SK-MEL-5 (cell line): ENCODE data around the gene C14orf39. TPM values are rescaled to one million over a fixed set of nuclear protein-coding genes. Genes with fewer than 3 reads are reported as not detected.
A peak's percentile ranks its signal among the peaks of the same experiment; 100 is the strongest.
"Not testable (repeated sequence)": the region's sequence is repeated elsewhere in the genome, so short reads cannot be mapped to it uniquely, and the experiment has no call there.

ENCODE experiments used
- DNase-seq: peaks from one replicate; pipeline ENCODE4 v3.0.0-alpha.2; 2016; ENCODE audit warnings: low read depth, low spot score
- in situ Hi-C: cut with HindIII; loops from 2 replicates; pipeline ENCODE4 v1.10.0; 2016; ENCODE audit warnings: low sequenced_read_pairs, high pct_unique_total_duplicates, low pct_unique_long_range_greater_than_20kb
- total RNA-seq: library from RNA; depleted of rRNA; stranded (reverse); fragments of >200 nt; shearing (Covaris generic); gene quantifications from 2 replicates; pipeline ENCODE4 v1.2.3, GENCODE V29; 2014; rRNA removed

Gene C14orf39
- total RNA-seq, 1 experiment from 2014 or later: not detected

GRCh38 chr14:60506010-60506409 lies 20.1 kb upstream of the C14orf39 start:
- in situ Hi-C loops: no loop called here
- no peak for DNase-seq

- DNase-seq: no peak
- in situ Hi-C loops: no loop called here
Measured at GRCh38 chr14:60505448-60505847, 19.6 kb upstream of the C14orf39 start.

DNA sequence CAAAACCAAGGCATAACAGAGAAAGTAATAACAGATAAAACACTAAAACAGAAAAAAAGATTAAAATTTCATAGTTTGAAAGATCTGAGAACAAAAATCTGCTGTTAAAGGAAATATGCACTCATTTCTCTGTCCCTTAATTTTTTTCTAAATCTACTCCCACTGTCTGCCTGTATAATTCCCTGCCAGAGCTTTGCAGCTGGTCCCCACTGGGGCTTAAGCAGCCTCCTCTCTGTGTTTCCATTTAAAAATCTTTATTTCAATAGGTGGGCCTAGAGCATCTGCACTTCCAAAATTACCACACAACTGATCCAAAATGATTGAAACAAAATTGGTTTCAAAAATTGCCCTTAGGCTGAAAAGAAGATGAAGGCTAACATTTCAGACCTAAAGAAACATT lies 16.7 kb upstream of the C14orf39 start:
- in situ Hi-C loops: no loop called here
- no peak for DNase-seq

GRCh38 chr14:60495946-60496345 lies 10.1 kb upstream of the C14orf39 start:
- in situ Hi-C loops: no loop called here
- no peak for DNase-seq

DNA sequence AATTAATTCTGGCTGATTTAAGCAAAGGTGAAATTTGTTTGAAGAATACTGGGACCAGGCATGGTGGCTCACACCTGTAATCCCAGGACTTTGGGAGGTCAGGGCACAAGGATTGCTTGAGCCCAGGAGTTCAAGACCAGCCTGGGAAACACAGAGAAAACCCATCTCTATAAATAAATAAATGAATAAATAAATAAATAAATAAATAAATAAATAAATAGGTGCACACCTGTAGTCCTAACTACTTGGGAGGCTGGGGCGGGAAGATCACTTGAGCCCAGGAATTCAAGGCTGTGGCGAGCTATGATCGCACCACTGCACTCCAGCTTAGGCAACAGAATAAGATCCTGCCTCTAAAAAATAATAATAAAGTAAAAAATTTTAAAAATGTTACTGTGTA lies 4.4 kb upstream of the C14orf39 start:
- in situ Hi-C loops: no loop called here
- no peak for DNase-seq

DNA sequence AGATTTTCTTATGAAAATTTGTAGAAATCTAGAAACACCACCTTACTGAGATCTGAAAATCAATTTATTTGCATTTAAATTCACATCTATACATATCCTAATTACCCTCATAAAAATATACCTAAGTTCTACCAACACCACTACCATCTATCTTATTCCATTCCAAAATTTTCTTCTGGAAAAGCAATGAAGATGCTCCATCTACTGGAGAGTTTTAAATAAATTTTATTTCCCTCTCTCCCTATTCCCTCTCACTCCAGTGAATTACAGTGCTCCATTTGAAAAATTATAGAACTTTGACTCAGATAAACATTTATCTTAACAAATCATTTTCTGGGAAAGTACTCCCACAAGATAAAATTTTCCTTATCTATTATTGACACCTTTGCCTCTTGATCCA lies 2.3 kb upstream of the C14orf39 start:
- in situ Hi-C loops: no loop called here

GRCh38 chr14:60487211-60487610 lies 1.3 kb upstream of the C14orf39 start:
- DNase-seq: peak; percentile 66
- in situ Hi-C loops: no loop called here

More for the DNA sequence above, 2.3 kb upstream of the C14orf39 start:
- peak; percentile 39 for DNase-seq

GRCh38 chr14:60485057-60485597 lies 736 bp downstream of the C14orf39 start:
- in situ Hi-C loops: no loop called here

GRCh38 chr14:60482743-60483142 lies 3.1 kb downstream of the C14orf39 start:
- DNase-seq: no peak
- in situ Hi-C loops: no loop called here

More at GRCh38 chr14:60485057-60485597, 736 bp downstream of the C14orf39 start:
- DNase-seq: no peak

DNA sequence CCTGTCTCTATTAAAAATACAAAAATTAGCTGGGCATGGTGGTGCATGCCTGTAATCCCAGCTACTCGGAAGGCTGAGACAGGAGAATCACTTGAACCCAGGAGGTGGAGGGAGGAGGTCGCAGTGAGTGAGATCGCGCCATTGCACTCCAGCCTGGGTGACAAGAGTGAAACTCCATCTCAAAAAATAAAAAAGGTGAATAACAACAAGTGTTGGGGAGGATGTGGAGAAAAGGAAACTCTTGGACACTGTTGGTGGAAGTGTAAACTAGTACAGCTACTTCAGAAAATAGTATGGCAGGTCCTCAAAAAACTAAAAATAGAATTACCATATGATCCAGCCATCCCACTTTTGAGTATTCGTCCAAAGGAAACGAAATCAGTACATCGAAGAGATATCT lies 5.6 kb downstream of the C14orf39 start:
- in situ Hi-C loops: not testable (repeated sequence)

GRCh38 chr14:60455875-60456274 lies 30.0 kb downstream of the C14orf39 start:
- DNase-seq: no peak
- in situ Hi-C loops: no loop called here

More for the DNA sequence above, 5.6 kb downstream of the C14orf39 start:
- DNase-seq: not testable (repeated sequence)

GRCh38 chr14:60430276-60430675 lies 55.6 kb downstream of the C14orf39 start:
- DNase-seq: no peak
- in situ Hi-C loops: no loop called here

- DNase-seq: no peak
- in situ Hi-C loops: no loop called here
Measured at GRCh38 chr14:60420050-60420449, 65.8 kb downstream of the C14orf39 start.

GRCh38 chr14:60397550-60397949 lies 88.3 kb downstream of the C14orf39 start:
- in situ Hi-C loops, DNase-seq: not testable (repeated sequence)

- in situ Hi-C loops: no loop called here
- DNase-seq: no peak
Measured at GRCh38 chr14:60396718-60397343, 89.0 kb downstream of the C14orf39 start.

Other genes starting within 250 kb of the C14orf39 start
- 20.5 and 22.7 TPM in 2 replicates for gene PPM1A, start 236.8 kb downstream of the C14orf39 start, total RNA-seq
- gene SIX6, start 23.1 kb upstream of the C14orf39 start, total RNA-seq: 0.08 TPM in 1 of 2 replicates, not detected in the other
- 2.3 and 3.3 TPM in 2 replicates for gene SIX1, start 163.4 kb upstream of the C14orf39 start, total RNA-seq
- 3.9 and 4.7 TPM in 2 replicates for gene SIX4, start 238.3 kb upstream of the C14orf39 start, total RNA-seq
- gene MNAT1, start 248.7 kb upstream of the C14orf39 start, total RNA-seq: 53.8 and 58.1 TPM in 2 replicates